Measurements from ENCODE around the gene PELI2. TPM values are rescaled to one million over a fixed set of nuclear protein-coding genes. Genes with fewer than 3 reads are reported as not detected.

PELI2 gene
- total and polyA plus RNA-seq, 2 of the 4 experiments (the other 2 are of a cell fraction) = 6.0 to 36.7 TPM

- peaks cover 22% of the 10 kb centered on the region for H3K9me1 ChIP-seq (ENCODE audit: insufficient read depth, low read length)
- dilution Hi-C loops (cut with HindIII; ENCODE audit: low sequenced_read_pairs, unreplicated experiment) = no loop called here
- H3K4me2 ChIP-seq (ENCODE audit: low read depth, low read length) = no peak overlapping the region
- peak overlapping the region; percentile 76 for H3K14ac ChIP-seq (replicated peaks; ENCODE audit: low read depth, low read length)
- WGBS, 2 experiments (ENCODE audit: extremely low coverage in 2 of 2, insufficient read length in 1 of 2) = no CpG with 5 or more reads among the region's 6 CpGs
- ATAC-seq (ENCODE audit: low read depth) = no peak
- H3K23ac ChIP-seq (ENCODE audit: low read depth, low read length) = peak overlapping the region; percentile 65; the same call in 1 of the 2 replicates
- DNase-seq = no peak
- peaks cover 16% of the 10 kb centered on the region for H3K4me1 ChIP-seq (ENCODE audit: control insufficient read depth, insufficient read depth, low read length)
- H3K79me1 ChIP-seq (ENCODE audit: low read depth in 1 of 2, low read length in 2 of 2) = peaks cover 38 to 80% of the 10 kb centered on the region in 2 experiments
- H3K56ac ChIP-seq (ENCODE audit: extremely low read depth, insufficient read depth, low read length) = peak overlapping the region; percentile 24; the same call in 1 of the 2 replicates
- H2AFZ ChIP-seq (replicated peaks; ENCODE audit: low read length, poor library complexity) = no peak overlapping the region
- BruUV-seq (replicated peaks) = no TSS peak
- intact Hi-C loops (cut with micrococcal nuclease) = no loop called here
- H2AK9ac ChIP-seq (replicated peaks; ENCODE audit: low read depth, low read length, poor library complexity) = no peak overlapping the region
- H2BK20ac ChIP-seq (ENCODE audit: low read depth, low read length) = peak overlapping the region; percentile 91
- no peak overlapping the region for H3K9ac ChIP-seq (ENCODE audit: low read depth, low read length)
- peak overlapping the region; percentile 76; the same call in 1 of the 2 replicates for H4K91ac ChIP-seq (ENCODE audit: insufficient read depth, low read depth, low read length)
- peak overlapping the region; percentile 83 for H2BK120ac ChIP-seq (ENCODE audit: low read depth, low read length)
- in situ Hi-C loops (cut with MboI; ENCODE audit: low sequenced_read_pairs) = no loop called here
- peak overlapping the region; percentile 83 for H3K27ac ChIP-seq (ENCODE audit: insufficient read depth, low read length)
- H2BK5ac ChIP-seq (ENCODE audit: low read depth, low read length, poor library complexity, severe bottlenecking) = peak overlapping the region; percentile 76
- H4K8ac ChIP-seq (ENCODE audit: low read depth in 2 of 2, low read length in 2 of 2) = peak overlapping the region; percentile 25 to 75; a peak in 2 of 4 replicates
- H3K9me3 ChIP-seq (ENCODE audit: control insufficient read depth, insufficient read depth, low read length) = no peaks in the 10 kb centered on the region
- peak overlapping the region; percentile 86 for H3K4ac ChIP-seq (ENCODE audit: low read depth, low read length)
- peak overlapping the region; percentile 54 for H3K18ac ChIP-seq (ENCODE audit: low read depth, low read length)
- peak overlapping the region; percentile 88 for H2AK5ac ChIP-seq (ENCODE audit: low read depth, low read length)
- H4K20me1 ChIP-seq (ENCODE audit: insufficient read depth, low read length) = peaks cover 6% of the 10 kb centered on the region
- no peak for TF ChIP-seq NFE2L2 (IDR thresholded peaks at IDR 0.05; ENCODE audit: low read depth, low read length)
- TF ChIP-seq MAFK (IDR thresholded peaks at IDR 0.05; ENCODE audit: low read depth, low read length) = no peak
- no peak for TF ChIP-seq MXI1 (IDR thresholded peaks at IDR 0.05; ENCODE audit: borderline replicate concordance, low read depth, low read length)
- no peak for TF ChIP-seq CEBPB (IDR thresholded peaks at IDR 0.05; ENCODE audit: low read depth, low read length)
- no peak for TF ChIP-seq MAZ (IDR thresholded peaks at IDR 0.05; ENCODE audit: borderline replicate concordance, low read depth, low read length)
- no peak for TF ChIP-seq USF2 (IDR thresholded peaks at IDR 0.05; ENCODE audit: low read depth, low read length)
- TF ChIP-seq RCOR1 (IDR thresholded peaks at IDR 0.05; ENCODE audit: insufficient replicate concordance, low read length) = no peak
- no peak for TF ChIP-seq RFX5 (IDR thresholded peaks at IDR 0.05; ENCODE audit: low read depth, low read length)
- TF ChIP-seq CHD1 (IDR thresholded peaks at IDR 0.05; ENCODE audit: low read depth, low read length) = no peak
- no peak for TF ChIP-seq POLR2A (IDR thresholded peaks at IDR 0.05; ENCODE audit: low read depth, low read length)
- TF ChIP-seq SMC3 (IDR thresholded peaks at IDR 0.05; ENCODE audit: low read depth, low read length) = no peak
- no peak for TF ChIP-seq CTCF (conservative IDR thresholded peaks at IDR 0.05; ENCODE audit: low read depth, low read length)
- no peak for TF ChIP-seq ELK1 (IDR thresholded peaks at IDR 0.05; ENCODE audit: borderline replicate concordance, low read depth, low read length)
- TF ChIP-seq FOS (IDR thresholded peaks at IDR 0.05; ENCODE audit: low read depth, low read length) = no peak
- TF ChIP-seq RAD21 (IDR thresholded peaks at IDR 0.05; ENCODE audit: low read length) = no peak
- H3K4me3 ChIP-seq (ENCODE audit: insufficient read depth, low read depth, low read length) = no peak overlapping the region
- H3K36me3 ChIP-seq (ENCODE audit: control insufficient read depth, insufficient read depth, low read length) = peaks cover 4% of the 10 kb centered on the region; the same call in 1 of the 2 replicates
- peak overlapping the region; percentile 30; the same call in 1 of the 2 replicates for H4K5ac ChIP-seq (ENCODE audit: low read depth, low read length)
- ChIA-PET CTCF (interaction anchor here (0.6 to 1.2 kb wide), 2 partner anchors 52 to 442 kb away, joined by 3 to 5 read pairs; no protein-coding TSS in a partner anchor), POLR2A (ENCODE audit: unreplicated experiment) (no interaction called here)
- H3K27me3 ChIP-seq (ENCODE audit: control insufficient read depth, insufficient read depth, low read length) = no peaks in the 10 kb centered on the region
- H2BK15ac ChIP-seq (ENCODE audit: low read depth, low read length) = peak overlapping the region; percentile 67; the same call in 1 of the 3 replicates
Observed at GRCh38 chr14:56173365-56173922, 55.2 kb downstream of the PELI2 start.
